CD4-positive, alpha-beta T cell treated with Interleukin-12 subunit alpha and Interleukin-12 subunit beta, for 1 hour (primary cell): Measurements from ENCODE around the gene CD34.

Experiments used
- DNase-seq: peaks from one replicate; pipeline ENCODE4 v3.0.0-alpha.2; 2020

Gene CD34

DNA sequence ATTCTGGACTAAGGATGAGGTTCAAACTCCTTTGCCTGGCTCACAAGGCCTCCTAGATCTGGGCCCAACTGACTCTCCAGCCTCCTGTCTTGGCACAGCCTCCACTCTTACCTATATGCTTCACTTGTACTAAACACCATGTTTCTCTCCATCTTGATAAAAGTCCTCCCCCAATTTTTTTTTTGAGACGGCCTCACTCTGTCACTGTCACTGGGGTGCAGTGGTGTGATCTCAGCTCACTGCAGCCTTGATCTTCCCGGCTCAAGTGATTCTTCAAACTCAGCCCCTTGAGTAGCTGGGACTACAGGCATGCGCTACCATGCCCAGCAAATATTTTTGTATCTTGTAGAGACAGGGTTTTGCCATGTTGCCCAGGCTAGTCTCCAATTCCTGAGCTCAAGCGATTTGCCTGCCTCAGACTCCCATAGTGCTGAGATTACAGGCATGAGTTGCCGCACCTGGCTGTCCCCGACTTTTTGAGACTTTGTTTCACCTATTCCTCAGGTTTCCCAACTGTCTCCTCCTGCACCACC, 39.7 kb downstream of the CD34 start:
- no peak for DNase-seq

DNA sequence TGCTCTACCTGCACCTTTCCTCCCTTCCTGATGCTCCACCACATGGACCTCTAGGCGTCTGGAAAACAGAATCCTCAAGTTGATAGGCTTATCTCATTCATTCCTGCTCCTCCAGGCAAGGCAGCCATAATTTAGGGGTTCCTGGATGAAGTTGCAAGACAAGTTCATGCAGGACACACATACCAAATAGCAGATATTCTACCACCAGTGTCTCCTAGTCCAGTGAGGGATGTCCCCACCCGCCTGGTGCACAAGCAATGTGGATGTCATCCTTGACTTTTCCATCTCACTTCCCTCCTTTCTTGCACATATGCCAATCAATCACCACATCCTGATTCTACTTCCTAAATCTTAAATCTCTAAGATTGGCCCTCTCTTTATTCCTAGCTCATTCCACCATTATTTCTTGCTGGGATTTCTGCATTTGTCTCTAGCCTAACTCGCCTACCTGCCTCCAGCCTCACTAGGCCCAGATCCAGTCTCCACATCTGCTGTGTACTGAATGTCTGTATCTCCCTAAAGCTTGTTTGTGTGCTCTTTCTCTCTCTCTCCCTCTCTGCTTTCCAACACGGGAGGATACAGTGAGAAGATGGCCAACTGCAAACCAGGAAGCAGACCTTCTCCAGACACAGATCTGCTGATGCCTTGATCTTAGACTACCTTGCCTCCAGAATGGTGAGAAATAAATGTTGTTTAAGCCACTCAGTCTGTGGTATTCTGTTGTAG, 40.5 kb downstream of the CD34 start:
- no peak for DNase-seq

DNA sequence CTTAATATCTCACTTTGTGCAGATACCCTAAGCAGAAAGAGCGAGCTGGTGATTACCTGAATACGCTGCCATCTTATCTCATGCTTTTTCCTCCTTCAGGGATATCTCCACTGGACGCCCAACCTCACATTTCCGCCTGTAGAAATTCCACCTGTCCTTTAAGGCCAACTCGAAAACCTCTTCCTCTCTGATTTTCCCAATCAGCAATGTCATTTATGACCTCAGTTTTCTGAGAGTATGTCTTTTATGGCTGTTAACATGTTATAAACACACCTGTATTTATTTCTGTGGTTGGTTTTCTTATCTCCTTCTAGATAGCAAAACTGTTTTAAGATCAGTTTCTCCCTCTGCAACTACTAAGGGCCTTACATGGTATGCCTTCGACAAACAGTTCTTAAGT, 41.1 kb downstream of the CD34 start:
- no peak for DNase-seq

DNA sequence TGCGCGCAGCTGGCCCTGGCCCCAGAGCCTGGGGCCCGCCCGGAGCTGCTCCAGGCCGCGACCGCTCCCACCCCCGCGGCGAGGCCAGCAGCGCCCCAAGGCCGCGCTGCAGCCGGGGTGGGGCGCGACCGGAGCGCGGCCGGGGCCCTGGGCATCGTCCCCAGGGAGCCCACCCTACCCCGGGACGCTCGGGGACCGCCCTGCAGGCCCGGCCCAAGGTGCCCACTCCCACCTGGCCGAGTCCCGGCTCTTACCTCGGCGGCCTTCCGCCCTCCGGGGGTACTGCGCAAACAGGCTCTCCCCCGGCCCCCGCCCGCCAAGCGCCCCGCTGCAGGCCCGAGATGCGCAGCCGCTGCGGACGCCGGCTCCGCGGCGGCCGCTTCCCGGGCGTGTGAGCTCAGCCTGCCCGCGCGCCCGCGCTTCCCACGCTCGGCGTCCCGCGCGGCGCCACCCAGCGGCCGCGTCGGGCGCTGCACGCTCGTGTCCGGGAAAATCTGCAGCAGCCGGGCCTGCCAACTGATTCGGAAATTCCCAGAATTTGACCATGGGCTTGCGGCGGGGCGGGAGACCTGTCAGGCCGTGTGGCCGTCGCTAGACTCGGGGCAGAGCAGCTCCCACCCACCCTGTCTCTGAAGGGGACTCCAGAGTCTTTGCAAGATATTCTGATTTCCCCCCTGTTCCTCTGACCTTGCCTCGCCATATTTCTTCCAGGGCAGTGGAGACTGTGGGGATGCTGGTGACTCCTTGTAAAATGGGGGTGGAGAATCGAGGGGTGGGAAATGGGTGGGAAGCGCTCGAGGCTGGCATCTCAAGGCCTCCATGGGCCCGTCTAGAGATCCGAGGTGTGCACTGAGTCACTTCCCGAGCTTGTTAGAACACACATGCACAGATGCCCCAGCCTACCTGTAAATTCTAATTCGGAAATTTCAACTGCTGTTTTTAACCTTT, 41.9 kb downstream of the CD34 start:
- peak; percentile 81 for DNase-seq

DNA sequence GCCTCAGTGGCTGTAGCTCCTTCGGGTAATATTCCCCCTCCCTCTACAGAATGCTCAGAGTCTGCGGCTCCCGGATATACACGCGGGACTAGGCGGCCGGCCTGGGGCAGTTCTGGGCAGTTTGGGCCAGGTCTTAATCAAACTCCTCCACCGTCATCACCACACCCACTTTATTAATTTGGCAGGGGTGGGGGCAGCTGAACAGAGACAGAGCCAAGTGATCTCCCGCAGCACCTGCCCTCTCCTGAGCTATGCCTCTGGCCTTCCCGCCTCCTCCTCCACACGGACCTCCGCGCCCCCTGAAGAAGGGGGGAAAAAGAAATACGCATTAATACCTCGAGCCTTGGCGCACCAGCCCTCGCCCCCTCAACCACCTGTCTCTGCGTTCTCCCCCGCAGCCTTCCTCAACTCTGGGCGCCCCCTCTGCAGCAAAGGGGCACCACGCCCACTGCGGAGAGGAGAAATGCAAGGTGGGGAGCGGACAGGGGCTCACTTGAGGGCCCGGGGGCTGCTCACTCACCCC, 42.6 kb downstream of the CD34 start:
- DNase-seq, result peak; percentile 42

DNA sequence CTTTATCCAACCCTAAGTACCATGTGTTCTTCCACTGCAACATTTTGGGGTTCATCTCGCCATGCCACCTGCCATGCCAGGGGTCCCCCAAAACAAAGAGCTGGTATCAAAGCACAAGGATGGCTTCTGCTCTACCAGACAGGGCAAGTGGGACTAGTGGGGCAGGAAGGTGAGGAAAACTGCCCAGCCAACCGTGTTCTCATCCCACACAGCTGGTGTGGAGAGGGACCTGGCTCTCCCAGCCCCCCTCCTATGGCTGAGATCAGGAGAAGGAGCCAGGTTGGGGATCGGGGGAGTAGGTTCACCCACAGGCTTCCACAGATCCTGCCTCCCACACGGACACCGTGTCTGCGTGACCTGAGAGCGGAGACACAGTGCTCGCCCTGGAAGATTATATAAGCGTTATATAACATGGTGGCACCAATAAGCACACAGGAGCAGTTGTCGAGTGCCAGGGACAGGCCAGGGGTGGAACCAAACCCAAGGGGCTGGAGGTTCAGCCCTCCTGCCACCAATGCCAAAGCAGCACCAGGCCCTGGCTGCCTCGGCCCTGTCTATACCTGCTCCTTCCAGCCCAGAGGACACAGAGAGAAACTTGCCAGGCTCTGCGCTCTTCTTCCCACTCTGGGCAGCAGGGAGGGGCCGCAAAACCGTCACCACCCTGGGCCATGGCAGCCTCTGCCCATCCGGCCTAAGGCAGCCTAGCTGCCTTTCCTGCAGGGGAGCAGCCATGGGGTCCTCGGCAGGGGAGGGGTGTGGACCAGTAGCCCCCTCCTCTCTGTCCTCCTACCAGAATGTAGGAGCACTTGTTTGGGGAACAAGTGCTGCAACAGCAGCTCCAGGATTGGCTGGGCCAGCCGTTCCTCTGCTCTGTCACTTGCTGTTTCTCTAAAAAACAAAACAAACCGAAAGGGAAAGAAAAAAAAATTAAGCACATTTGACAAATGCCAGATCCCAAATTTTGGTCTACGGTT, 43.5 kb downstream of the CD34 start:
- peak; percentile 38 for DNase-seq

DNA sequence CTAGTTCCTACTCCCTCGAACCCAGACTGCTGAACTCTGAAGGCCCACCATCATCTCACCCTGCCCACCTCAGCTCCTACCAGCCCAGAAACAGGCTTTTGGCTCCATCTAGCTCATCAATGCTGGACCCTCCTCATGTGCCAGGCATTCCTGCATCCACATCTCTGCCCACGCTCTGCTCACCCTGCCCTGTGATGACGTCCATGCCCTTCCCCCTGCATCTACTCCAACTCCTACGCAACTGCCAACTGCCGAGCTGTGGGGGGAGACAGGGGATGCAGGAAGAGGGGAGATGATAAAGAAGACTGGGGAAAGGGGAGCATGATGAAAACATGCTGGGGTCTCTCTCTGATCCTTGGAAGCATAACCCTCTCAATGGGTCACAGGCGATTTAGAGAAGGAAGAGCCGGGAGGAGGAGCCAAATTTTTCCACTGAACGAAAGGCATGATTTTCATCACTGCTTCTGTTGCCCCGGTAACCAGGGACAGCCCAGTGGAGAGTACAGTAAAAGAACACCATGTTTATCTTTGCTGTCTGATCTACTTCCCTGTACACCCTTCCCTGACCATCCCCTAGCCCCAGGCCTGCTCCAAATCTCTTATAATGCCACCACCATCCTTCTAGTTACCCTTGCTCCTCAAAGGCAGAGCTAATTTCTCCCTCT, 44.3 kb downstream of the CD34 start:
- peak; percentile 40 for DNase-seq

DNA sequence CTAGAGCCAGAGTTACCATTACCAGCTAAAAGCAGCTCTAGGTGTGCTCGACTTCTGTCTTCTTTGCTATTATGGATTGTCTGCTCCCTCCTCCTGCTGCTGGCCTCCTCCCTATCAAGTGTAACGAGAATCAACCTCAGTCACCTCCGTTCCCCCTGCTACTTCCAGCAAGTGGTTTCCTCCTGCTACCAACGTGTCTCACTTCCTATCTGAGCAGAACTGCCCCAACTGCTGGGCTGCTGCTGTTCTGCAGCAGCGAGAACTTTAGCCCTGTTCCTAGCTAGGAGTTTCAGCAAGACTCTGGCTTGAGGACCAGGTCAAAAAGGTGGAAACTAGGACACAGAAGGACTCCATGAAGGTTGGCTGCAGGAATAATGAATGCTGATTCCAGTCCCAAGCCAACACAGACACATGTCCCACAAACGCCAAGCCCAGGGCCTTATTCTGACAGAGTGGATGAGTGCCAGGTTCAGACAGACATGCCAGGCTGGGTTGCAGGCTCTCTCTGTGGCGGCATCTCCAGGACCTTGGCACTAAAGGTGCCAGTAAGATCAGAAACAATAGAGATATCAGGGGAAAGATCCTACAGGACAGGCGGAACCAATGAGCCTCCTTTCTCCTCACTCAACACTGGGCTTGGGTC, 46.9 kb downstream of the CD34 start:
- DNase-seq, result peak; percentile 64

DNA sequence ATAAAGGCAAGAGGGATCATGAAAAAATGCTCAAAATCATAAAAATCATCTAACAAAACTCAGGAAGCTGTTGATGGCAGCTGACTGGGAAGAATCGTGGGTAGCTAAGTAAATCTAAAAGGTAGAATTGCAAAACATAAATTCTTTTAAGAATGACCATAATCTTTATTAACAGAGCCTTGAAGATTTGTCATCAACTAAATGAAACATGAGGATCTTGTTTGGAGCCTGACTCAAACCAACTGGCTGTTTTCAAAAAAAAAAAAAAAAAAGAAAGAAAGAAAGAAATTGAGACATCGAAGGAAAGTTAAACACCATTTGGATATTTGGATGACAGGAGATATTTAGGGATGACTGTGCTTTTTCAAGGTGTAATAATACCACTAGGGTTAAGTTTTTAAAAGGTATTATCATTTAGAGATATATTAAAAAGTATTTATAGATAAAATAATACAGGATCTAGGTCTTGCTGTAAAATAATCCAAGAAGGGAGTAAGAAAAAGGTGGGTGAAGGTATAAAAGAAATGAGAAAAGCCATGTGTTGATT, 48.6 kb downstream of the CD34 start:
- DNase-seq, result no peak

DNA sequence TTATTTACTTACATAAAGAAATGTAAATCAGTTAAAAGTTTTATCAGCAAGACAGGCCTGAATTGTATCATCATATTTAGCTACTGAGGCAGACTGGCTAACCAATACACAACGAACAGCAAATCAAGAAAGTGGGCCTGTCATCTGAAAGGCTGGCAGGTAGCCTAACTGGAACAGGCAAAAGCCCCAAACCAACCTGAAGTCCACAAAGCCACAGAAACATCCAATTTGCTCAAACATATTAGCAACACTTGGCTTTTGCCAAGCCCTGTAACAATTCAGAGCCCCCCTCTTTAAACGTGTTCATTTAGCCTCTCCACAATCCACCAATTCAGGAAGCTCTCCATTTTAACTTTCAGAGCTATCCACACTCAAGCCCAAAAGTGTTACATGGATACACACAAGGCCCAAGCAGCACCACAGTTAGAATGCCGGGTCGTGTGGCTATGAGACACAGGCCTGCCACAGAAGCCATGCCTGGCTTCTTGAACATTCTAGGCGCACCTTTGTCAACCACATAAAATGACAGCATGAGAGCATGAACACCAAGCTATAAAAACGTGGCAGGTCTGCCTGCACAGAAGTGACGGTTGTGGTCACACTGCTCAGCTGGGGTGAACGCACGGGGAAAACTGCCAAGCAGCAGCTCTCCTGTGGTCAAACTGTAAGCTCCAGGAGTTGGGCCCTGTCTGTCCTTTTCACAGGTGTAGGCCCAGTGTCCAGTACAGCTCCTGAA, 49.3 kb downstream of the CD34 start:
- peak; percentile 62 for DNase-seq

DNA sequence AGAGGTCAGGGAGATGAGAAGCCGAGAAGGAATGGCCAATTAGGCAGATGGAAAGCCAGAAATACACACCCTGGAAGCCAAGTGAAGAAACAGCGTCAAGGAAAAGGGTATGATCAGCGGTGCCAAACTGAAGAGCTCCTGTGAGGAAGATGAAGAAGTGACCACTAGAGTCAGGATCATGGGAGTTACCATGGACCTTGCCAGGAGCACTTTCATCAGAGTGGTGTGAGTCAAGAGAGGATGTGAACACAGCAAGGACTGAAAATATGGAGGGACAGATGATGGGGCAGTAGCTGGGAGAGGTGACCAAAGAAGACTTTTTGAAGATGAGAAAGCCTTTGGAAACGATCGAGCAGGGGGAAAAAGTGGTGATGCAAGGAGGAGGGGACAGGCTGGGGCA, 50.4 kb downstream of the CD34 start:
- no peak for DNase-seq

DNA sequence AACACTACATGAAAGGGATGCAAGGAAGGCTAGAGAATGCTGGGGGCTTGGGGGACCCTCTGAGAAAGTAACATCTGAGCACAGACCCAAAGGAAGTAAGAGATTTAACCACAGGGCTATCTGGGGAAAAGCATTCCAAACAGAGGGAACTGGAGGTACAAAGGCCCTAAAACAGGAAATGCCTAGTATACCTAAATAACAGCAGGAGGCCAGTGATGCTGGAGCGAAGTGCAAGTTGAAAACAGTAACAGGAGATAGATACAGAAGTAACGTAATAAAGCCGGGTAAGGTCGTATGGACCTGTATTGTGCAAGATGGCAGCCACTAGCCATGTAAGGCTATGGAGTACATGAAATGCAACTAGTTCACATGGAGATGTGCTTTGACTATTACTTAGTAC, 52.1 kb downstream of the CD34 start:
- DNase-seq, result no peak

DNA sequence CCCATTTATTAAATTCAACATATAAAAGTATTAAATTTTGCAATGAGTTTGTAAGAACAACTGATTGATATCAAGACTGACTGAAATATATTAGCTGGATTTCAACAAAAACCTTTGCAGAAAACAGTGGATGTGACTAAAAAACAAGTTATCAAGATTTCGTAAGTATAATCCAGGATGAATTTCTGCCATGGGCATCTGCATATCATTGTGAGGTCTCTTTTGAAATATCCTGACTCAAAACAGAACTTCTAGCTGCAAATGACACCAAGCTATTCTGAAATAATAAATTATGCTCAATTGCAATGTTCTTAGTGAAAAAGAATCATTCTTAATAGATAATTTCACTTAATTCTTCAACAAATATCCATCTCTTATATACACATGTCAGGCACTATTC, 52.6 kb downstream of the CD34 start:
- no peak for DNase-seq

DNA sequence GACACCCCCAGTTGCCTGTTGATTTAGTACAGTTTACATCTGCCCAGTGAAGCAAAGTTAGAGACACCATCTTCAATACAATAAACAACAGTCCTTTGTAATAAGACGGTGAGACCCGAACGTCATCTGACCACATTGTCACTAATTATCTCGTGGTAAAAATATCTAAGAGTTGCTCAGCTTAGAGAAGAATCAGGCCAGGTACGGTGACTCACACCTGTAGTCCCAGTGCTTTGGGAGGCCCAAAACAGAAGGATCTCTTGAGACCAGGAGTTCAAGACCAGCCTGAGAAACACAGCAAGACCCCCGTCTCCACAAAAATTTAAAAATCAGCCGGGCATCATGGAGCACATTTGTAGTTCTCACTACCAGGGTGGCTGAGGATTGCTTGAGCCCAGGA, 53.5 kb downstream of the CD34 start:
- DNase-seq, result no peak

DNA sequence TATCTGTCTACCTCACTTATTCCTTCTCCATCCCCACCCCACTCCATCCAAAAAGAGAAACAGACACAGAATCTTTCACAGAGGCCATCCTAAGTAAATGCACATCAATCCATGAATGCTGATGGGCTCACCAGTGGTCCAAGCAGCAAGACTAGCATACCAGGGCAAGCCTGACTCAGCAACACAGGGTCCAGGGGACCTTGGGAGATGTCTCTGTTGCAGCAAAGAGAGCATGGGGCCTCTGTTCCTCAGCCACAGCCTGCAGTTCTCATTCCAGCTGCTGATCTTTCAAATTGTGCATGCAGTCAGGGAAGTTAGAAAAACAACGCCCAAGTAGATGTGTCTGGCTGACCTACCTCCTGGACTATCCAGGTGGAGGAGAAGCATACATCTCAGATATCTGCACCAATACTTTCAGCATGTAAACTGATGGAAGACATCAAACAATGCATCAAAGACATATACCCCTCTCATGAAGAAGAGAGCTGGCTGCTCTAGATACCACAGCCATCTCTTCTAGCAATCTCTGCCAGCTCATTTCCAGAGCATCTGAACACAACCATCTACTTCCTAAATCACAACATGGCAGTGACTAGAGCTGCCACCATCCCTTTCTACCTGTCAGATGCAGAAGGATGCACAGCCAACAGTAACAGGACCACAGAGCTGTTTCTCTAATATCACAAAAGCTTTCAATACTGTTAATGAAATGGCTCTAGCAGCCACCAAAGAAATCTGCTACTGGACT, 54.5 kb downstream of the CD34 start:
- no peak for DNase-seq

DNA sequence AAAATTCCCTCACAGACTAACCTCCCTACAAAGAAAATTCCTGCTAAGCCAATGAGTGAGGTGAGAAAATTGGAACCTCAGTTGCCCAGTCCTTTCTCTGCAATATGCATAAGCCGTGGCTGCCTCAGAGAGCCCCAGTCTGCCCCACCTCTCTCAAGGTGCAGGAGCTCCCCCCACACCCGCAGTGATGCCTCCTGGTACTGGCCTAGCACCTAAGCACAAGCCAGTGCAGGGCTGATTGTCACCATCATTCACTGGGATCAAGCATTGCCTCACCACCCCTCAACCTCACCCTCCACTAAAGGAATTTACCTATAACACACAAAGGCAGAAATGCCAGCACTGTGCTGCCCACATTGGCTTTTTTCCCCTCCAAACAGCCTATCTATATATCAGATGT, 56.9 kb downstream of the CD34 start:
- no peak for DNase-seq

DNA sequence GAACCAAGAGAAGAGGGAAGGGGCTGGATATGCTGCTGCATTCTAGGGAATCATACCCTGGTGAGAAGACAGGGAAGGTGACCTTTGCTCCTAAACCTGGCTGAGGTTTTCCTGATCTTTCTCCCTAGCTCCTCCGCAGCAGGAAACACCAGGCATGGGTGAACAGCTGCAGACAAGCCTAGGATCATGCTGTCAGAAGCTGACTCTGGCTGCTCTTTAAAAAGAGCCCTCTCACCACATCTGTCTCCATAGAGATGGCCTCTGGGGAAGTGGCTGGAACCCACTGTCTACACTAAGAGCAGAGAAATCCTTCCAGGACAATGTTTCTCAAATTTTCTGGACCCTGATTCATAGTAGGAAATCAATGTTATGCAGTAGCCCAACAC, 57.6 kb downstream of the CD34 start:
- DNase-seq, result no peak

DNA sequence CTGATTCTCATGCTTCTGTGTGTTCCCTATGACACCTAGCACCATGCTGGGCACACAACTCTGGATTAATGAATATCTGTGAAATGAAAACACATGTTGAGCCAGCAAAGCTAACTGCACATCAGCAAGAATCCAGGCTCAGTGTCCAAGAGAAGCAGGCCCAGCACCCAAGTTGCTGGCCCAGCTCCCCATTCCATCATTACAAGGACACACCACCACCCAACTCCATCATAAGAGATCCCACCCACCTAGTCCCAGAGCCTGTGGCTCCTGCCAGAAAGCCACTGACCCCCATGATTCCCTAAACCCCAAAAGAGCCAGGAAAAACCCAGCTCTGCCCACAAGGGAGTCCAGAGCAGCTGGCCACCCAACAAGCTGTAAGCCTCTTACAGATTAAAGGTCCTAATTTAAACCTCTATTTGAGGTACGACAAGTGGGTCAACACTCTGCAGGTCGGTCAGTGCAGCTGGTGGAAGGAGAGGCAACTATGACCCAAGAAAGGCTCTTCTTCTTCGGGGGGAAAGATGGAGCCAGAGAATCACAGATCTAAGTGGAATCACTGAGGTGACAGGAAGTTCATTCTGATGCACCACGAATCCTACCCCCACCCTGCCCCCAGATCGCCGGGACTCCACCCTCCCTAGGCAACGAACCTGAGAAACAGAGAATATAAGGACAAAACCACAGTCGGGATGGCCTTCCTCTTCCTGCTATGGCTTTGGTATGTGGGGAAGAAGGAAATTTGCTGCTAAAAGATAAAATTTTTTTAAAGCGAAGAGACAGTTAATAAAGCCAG, 58.2 kb downstream of the CD34 start:
- no peak for DNase-seq

DNA sequence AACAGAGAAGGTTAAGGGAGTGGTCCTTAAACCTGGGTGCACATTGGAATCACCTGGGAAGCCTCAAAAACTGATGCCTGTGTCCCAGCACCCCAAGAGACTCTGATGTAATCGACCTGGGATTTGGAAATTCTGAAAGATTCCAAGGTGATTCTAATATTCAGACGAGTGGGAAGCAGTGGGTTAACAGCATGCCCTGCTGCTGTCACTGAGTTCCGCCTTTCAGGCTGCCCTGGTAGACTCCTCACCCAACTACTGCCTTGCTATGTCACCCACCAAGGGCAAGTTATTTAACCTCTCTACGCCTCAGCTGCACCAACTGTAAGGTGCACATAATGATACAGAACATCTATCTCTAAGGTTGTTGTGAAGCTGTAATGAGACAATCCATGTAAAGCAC, 59.2 kb downstream of the CD34 start:
- DNase-seq, result no peak
